NCI-H2107 (cell line): Measurements from ENCODE around the gene SPANXN3.
"Not testable (repeated sequence)": the region's sequence is repeated elsewhere in the genome, so short reads cannot be mapped to it uniquely, and the experiment has no call there.

Experiments used
- DNase-seq: peaks from one replicate; lab custom pipeline; 2025; lab: John Stamatoyannopoulos, UW

The SPANXN3 gene, protein sequence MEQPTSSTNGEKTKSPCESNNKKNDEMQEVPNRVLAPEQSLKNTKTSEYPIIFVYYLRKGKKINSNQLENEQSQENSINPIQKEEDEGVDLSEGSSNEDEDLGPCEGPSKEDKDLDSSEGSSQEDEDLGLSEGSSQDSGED

DNA sequence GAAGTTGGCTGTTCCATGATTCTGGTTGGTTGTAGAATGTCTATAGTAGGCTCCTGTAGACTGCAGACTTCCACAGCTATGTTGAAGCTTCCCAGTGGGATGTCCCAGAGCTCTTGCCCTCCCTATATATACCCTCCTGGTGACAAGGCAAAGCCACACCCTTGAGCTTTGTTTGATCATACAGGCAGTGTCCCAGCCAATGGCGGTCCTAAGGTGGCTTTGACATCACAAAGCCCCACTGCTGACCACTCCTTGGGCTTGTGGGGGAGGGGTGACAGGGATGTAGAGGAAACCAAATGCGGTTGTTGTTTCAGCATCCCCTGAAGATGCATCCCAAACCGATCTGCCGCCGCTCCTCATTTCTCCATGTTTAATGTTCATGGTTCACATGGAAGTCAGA is at the start of gene SPANXN3:
Gene SPANXN3, minus strand, starts transcription at position 101 of the 400 bp plus-strand sequence. Its CDS starts 84 bp downstream, at position 17.
- DNase-seq, result not testable (repeated sequence)

DNA sequence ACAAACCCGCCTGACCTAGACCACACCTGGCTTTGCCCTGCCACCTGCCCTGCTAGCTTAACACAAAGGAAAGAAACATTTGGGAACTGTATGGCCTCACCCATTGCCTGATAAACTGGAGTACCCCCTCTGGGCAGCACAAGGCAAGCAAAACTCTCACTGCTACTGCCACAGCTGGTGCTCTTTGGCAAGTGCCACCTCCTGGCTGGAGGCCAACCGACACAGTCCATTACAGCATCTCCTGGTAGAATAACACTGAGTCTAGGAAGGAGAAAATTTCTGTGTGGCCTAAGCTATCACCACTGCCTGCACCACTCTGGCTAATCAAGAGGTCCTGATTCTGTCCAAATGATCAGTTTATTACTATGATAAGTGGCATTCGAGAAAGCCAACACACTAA is 18.9 kb upstream of the SPANXN3 start:
- no peak for DNase-seq

DNA sequence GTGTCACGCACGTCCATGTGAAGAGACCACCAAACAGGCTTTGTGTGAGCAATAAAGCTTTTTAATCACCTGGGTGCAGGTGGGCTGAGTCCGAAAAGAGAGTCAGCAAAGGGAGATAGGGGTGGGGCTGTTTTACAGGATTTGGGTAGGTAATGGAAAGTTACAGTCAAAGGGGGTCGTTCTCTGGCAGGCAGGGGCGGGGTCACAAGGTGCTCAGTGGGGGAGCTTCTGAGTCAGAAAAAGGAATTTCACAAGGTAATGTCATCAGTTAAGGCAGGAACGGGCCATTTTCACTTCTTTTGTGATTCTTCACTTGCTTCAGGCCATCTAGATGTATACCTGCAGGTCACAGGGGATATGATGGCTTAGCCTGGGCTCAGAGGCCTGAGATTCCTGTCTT is 15.1 kb downstream of the SPANXN3 start:
- DNase-seq, result not testable (repeated sequence)

DNA sequence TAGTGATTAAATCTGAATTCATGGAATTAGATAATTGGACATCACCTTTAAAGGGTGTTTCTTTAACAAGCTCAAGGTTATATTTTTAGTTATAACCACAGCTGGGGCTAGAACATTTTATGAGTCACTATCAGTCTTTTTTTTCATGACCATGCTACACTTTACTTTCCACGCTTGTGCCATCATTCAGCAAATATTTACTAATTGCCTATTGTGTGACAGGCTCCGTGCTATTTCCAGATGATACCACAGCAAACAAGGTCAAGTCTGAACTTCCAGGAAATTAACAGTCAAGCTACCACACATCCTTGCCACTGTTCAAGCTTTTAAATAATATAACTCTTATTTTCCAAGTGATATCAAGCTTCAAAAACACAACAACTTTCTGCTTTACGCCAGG is 16.5 kb downstream of the SPANXN3 start:
- no peak for DNase-seq

DNA sequence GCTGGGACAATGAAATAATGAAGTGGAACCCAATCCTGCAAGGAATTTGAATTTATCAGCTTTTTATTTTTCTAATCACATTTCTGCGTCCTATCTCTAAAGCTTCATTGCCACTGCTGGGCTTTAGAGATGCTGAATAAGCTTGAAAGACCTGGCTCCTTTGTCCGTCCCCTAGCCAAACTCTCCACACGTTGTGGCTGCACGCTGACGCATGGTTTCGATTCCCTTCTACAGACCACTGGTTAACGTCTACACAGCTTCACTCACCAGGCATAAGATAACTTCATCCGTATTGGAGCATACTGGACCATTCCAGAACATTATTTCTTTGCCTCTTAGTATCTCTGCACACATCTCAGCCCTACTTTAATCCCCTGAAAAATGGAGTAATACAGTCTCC is 31.2 kb downstream of the SPANXN3 start:
- no peak for DNase-seq

- DNase-seq, result no peak
These were observed 40.5 kb downstream of the SPANXN3 start for GRCh38 chrX:143476751-143477150.

DNA sequence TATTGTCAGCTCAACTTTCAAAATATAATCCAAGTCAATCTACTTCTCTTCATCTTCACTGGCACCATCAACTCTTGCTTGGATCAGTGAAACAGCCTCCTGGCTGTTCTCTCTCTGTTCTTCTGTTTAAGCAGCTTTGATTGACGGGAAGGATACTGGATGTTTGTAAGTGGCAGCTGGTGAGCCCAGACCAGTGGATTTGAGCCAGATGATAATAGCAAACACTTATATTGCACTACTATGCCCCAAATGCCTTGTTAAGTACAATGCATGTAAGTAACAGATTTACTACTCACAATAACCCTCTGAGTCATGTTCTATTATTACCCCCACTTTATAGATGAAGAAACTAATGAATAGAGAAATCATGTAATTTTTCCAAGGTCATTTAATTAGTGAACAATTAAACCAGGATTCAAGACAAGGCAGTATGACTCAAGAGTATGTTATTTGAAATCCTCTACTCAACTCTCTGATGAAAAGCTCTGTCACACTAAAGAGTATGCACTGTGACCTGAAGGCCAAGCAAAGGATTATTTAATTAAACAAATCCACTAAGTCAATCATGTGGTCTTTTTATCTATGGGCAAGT is 44.8 kb downstream of the SPANXN3 start:
- no peak for DNase-seq

- DNase-seq, result no peak
These were observed 51.1 kb downstream of the SPANXN3 start for GRCh38 chrX:143466130-143466529.

- DNase-seq, result no peak
These were observed 54.6 kb downstream of the SPANXN3 start for GRCh38 chrX:143462696-143463095.

- DNase-seq, result no peak
These were observed 55.7 kb downstream of the SPANXN3 start for GRCh38 chrX:143461606-143462005.
